SK-N-MC (cell line): ENCODE data around the gene TMEM254.

Experiments
- EZH2 ChIP-seq: fragments of 200-600 bp; sonication (generic); IDR thresholded peaks from one replicate; pipeline ENCODE4 v1.6.1; 2017; ENCODE audit warnings: antibody characterized with exemption
- FOXP2 ChIP-seq: optimal IDR thresholded peaks from 2 replicates; pipeline ENCODE3; 2011; ENCODE audit warnings: mild to moderate bottlenecking, moderate library complexity; ENCODE audit not compliant: insufficient read depth; ENCODE audit errors: extremely low read length, control extremely low read depth
- POLR2AphosphoS5 ChIP-seq: IDR thresholded peaks from 2 replicates; pipeline ENCODE4 v1.6.1; 2012; ENCODE audit warnings: mild to moderate bottlenecking, low read depth, low read length, borderline replicate concordance

GRCh38 chr10:80132299-80133139 is 54.1 kb downstream of the TMEM254 start, which contains the start of gene PLAC9:
- TF ChIP-seq EZH2 (no peak), POLR2AphosphoS5 (no peak), FOXP2 (no peak)
